Left hindlimb (tissue), 1 donor: Measurements from ENCODE around the gene LMTK2.

Experiments used
- DNase-seq: peaks from one replicate; pipeline ENCODE4 v3.0.0-alpha.2; 2018

The LMTK2 gene

DNA sequence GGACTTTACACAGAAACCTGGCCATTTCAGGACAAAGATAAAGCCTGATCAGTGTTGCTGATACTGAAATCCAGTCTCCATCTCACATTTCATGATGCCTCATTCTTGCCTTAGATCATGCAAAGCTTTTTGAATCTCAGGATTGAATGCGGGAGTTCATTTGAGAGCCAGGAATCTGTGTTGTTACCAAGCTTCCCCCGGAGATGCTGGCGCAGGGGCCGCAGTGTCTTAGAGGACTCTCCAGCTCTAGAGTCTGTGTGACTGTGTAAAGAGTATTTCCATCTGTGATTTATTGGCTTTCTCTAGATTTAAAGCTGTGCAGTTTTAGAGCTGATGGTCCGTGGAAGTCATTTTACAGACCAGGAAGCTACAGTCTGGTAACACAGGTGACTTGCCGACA is 32.0 kb downstream of the LMTK2 start:
- no peak for DNase-seq

DNA sequence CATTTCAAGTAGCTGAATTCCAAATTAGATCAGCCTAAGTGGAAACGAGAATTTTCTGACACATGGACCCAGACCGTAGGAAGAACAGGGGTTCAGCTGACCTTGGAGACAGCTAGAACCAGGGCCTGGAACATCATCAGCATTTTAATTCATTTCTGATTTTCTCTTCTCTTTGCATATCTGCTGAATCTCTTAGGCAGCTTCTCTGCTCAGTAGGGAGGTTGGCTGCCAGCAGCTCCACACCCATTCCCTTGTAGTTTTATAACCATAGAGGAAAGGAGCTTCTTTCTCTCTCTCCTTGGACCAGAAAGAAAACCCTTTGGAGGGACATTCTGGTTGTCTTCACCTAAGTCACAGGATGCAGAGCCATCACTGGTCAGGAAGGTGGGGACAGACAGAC is 36.0 kb downstream of the LMTK2 start:
- no peak for DNase-seq

DNA sequence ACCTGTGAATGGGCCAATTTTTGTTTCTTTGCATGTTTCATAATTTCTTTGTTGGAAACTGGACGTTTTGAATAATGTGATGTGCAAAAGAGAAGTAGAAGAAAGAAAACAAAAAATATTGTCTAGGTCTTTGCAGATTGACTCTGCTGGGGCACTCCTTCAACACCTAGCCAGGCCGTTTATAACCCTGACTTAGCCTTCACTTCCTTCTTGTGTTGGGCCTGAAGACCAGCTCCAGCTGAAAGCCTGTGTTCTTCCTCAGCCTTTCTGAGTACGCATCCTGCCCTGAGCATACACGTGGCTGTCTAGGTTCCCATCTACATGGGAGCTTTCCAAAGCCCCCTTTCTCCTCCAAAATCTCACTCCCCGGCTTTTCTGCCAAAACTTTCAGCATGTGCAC is 41.9 kb downstream of the LMTK2 start:
- no peak for DNase-seq

DNA sequence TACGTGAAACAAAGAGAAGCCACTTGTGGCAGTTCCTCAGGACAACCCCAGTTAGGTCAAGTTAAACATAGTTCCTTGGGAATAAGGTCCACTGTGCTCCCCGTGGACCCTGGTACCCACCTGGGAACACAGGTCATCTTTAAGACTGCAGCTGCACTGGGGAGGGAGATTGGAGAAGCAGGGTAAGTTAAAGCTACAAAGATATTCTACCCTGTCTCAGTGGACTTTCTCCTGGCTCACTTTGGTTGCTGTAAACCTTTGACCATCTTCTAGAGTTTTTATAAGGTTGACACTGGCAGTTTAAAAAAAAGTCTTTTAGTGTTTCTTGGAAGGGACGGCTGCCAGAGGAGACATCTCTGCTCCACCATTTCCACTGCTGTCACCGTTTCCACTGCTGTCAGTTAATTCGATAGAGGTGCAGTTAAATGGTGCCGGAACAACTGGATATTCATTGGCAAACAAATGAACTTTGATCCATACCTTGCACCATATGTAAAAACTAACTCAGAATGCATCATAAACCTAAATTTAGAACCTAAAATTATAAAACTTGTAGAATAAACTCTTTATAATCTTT is 42.5 kb downstream of the LMTK2 start:
- no peak for DNase-seq

DNA sequence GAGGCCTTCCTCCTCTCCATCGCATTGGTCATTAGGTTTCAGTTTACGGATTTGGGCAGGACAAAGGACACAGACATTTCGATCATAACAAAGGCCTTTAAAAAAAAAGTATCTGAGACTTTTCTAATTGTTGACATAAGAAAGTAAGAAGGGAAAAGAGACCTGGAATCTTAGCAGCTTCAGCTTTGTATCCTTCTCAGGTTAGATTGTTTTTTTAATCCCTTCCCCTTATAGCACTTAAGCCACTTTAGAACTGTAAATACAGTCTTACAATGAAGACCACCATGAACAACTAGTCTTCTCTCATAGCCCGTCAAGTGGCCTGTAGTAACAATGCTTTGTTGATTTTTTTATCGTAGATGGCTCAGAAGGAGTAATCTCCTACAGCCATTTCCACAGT is 45.2 kb downstream of the LMTK2 start:
- no peak for DNase-seq

DNA sequence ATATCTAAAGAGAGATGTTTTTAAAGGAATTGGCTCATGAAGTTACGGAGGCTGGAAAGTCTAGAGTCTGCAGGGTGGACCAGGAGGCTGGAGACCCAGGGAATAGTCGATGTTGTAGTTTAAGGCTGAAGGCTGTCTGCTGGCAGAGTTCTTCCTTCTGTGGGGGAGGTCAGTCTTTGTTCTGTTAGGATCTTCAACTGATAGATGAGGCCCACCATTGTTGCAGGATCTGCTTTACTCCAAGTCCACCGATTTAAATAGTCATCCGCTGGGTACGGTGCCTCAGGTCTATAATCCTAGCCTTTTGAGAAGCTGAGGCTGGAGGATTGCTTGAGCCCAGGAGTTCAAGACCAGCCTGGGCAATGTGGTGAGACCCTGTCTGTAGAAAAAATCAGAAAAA is 50.0 kb downstream of the LMTK2 start:
- no peak for DNase-seq

DNA sequence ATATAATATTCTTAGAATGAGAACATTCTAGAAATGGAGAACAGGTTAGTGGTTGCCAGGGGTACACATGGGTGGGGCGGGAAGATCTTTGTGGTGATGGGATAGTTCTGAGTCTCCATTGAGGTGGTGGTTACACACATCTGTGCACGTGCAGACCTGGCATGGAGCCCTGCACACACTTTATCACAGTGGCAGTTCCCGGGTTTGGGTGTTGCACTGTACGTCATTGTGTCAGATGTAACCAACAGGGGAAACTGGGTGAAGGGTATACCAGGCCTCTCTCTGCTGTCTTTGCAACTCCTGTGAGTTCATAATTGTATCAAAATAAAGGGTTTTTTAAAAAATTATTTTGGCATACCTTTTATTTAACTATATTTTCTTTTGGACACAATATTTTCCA is 51.1 kb downstream of the LMTK2 start:
- DNase-seq: no peak

DNA sequence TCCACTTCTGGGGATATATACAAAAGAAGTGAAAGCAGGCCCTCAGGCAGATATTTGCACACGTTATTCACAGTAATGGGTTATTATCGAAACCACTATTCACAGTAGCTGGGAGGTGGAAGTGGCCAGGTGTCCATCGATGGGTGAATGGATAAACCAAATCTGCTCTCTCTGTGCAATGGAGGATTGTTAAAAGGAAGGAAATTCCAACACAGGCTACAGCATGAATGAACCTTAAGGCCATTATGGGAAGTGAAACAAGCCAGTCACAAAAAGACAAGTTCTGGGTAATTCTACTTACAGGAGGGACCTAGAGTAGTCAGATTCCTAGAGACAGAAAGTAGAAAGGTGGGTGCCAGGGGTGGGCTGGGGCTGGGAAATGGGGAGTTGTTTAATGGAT is 56.1 kb downstream of the LMTK2 start:
- DNase-seq: no peak

DNA sequence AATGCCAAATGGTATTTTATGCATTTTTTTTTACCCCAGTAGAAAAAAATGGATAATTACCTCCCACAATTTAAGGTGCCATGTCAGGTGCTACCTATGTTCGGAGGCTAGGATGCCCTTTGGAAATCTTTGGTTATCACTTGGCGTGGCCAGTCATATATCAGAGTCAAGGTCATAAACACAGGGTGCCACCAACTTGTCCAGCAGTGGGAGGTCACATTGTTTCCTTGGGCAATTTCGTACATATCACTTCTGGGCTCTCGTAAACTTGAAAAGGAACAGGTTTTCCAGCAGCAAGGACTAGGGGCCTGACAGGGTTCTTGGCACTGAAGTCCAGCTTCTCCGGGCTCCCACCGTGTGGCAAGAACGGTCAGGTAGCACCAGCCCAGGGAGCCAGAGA is 56.6 kb downstream of the LMTK2 start:
- no peak for DNase-seq

DNA sequence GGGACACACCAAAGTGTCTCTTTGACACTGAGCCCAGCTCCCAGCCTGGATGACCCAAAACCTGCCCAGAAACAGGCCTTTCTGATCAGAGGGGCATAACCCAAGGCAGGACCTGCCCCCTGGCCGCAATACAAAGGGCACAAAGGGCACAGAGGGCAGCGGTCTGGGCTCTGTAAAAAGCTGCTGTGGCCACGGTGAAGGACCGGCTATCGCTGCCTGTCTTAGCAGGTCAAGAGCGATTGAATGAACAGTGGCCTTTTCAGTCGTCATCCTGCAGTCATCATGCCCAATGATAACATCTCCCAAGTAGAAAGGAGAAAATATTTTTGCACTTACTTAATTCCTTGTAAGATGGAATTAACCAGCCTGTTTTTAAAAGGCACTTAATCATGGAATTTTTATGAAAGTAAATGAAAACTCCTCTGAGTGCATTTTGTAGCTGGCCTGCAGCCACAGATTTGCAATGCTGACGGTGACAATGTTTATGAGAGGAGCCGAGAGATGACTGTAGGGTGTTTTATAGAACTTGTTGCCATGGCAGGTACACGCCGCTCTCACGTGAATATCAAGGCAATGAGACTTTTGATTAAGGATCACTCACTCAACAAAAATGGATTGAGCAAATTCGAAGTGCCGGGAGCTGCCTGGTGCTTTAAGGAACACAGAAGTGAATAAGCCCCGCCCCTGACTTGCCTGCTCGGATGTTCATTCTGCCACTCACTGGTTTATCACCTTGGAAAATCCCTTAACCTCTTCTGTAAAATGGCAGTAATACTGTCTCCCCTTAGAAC is 57.2 kb downstream of the LMTK2 start:
- no peak for DNase-seq

DNA sequence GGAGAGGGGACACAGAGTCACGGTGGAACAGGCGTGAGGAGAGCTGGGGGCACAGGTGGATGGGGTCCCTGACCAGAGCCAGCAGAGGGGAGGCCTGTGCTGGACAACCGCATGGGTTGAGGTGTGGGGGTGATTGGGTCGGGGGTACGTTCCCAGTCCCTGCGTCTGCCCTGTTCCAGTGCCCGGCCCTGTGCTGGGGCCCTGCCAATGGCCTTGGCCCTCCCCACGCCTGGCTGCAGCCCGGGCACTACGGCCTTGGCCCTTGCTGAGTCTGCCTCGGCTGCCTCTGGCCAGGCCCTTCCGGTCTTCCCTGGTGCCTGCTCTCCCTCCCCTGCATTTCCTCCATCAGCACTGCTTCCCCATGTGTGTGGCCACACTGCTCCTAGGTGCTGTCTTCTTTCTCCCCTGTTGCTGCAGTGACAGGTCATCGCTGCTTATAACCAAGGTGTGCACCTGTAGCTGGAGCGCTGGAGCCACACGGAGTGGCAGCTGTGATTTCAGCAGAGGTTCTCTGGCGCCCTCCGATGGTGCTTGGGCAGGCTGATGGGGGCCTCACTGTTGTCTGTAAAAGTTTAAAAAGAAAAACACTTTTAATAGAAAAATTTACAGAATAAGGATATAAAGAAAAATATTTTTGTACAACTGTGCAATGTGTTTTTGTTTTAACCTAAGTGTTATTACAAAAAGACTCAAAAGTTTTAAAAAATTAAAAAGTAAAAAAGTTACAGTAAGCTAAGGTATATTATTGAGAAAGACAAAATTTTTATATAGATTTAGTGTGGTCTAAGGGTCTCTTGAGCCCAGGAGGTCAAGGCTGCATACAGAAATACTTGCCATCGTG is 59.4 kb downstream of the LMTK2 start:
- DNase-seq: no peak

DNA sequence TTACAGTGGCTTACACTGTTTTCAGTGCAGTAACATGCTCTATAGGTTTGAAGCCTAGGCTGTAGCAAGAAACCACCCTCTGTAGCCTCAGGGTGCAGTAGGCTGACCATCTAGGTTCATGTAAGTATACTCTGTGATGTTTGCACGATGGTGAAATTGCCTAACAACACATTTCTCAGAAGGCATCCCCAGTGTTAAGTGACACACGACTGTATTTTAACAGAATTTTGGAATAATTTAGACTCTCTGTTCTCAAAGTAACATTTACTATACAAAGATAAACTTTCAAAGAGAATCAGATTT is 60.0 kb downstream of the LMTK2 start:
- no peak for DNase-seq

DNA sequence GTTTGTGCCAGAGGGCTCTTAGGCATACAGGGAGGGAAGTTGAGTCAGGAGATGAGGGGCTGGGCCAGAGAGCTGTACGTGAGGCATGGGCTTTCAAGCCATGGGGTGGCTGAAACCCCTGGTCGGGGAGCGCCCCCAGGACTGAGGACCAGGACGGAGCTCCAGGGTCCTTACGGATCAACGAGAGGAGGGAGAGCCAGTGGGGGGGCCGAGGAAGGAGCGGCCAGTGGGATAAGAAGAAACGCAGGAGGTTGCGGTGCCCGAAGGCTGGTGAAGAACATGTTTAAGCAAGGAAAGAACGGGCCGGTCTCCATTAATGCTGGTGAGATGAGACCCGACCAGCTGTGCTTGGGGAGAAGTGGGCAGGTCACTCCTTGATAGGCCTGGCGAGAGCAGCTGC is 61.0 kb downstream of the LMTK2 start:
- DNase-seq: no peak

DNA sequence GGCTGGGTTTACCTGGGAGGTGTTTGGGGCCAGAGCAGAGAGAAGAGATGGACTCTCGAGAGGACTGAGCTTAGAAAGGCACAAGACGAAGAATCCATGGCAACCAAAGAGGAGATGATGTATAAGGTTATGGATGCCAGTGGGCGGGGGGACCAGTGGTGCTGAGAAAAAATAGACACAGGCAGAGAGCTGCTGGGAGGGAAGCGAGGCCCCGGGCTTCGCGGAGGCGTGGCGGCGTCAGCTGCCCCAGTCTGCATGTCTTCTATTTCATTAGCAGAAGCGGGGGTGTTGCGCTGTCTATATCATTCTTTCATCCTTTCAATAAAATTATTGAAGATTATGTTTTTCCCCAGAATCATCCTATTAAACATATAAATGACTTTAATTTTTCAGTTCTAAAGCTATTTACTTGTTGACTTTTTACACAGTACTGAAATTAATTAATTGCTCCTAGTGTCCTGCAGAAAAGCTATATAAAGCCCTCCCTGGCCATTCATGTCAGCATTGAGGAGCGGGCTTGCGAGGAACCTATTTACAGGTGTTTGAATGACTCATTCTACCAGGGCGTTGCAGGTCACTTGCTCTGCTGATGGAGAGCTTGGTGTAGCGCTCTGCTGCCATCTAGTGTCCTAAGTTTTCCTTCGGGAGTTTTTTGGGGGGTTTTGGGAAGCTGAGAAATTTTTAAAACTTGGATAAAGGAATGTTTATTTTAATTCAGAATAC is 61.7 kb downstream of the LMTK2 start:
- peak; percentile 60 for DNase-seq

DNA sequence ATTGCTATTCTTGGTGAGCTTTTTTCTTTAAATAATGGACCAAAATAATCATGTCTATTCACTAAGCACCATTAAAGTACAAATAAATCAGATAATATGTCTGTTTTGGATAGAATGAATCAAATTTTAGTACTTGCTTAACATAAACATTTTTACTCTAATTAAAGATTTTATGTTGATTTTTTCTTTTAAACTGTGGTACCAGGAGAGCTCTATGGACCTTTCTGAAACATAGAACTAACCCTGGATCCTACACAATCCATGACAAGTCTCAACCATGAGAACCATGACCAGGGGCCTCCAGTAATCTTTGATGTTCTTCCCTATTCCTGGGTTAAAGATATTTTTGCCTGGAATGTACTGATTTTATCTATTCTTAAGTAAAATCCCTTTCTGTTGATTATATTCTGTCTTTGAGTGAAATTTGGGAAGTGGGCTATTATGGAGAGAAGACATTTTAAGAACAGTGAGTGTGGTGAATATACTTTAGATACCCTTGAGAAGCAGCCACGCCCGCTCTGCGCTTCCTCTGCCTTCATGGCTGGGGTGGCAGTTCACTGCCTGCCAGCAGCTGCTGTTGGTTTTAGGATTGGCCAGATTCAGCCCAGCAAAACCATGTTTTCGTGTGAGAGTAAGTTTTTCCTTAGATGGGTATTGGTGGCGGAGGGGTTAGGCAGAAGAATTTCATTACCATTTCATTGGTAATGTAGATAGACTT is 62.4 kb downstream of the LMTK2 start:
- no peak for DNase-seq

DNA sequence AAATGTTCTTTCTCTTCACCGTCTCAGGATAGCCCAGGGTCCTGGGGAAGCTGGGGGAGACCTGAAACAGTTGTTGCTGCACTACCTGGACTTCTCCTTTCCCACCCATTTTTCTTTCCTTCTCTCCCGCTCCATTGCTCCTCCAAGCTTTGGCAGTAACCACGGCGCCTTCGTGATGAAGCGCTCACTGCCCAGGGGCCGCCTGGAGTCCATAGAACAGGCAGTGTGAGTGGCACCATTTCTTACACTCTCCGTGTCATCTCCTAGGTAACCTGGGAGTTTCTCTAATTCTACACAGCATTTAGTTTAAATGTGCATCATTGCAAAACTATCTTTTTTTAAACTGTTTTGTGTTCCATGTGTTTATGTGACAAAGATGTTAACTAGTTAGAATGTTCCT is 64.3 kb downstream of the LMTK2 start:
- DNase-seq: no peak

DNA sequence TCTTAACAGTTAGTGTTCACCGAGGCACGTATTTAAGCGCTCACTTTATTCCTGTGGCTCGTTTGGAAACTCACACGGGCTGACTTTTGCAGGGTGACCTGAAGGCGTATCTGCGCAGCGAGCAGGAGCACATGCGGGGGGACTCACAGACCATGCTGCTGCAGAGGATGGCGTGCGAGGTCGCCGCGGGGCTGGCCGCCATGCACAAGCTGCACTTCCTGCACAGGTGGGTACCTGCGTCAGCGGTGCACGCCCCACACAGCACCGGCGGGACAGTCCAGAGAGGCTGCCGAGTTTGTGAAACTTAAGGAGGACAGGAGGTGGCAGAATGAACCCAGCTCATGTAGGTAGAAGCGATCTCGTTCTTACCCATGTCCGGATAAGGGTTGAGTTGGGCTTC is 64.8 kb downstream of the LMTK2 start:
- no peak for DNase-seq

DNA sequence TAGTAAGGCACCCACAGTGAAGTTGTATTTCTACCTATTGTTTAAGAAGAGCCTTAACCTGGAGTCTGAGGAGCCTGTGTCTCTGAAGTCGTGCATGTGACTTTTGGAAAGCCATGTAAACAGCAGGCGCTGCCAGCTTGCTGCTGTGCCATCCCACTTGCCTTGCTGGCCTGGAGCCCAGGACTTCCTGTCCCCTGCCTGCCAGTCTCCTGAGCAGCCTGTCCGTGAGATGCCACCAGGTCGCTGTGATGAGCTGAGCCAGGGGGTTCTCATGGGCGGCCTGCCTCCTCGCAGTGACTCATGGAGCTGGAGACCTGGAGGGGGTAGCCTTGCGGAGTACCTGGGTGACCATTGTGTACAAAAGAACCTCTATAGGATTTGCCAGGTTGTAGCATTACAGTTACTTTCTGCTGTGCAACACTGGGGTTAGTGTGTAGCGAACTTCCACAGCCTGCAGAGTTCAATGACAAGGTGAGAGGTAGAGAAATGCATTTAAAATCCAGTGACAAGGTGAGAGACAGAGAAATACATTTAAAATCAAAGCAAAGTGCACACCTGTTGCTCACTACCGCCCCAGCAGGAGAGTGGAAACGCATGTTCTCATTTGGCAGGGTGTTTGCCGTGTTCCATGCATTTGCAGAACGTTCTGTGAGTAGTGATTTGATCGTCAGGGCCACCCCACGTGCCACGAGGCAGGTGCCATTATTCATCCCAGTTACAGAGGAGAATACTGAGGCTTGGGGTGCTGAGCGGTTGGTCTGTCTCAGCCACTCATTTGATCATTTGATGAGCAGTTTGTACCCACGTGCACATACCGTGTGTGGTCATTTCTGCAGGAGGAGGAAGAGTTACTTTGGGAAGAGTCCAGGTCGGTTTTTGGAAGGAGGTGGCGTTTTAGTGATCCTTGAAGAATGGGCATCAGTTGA is 67.9 kb downstream of the LMTK2 start:
- DNase-seq: no peak

DNA sequence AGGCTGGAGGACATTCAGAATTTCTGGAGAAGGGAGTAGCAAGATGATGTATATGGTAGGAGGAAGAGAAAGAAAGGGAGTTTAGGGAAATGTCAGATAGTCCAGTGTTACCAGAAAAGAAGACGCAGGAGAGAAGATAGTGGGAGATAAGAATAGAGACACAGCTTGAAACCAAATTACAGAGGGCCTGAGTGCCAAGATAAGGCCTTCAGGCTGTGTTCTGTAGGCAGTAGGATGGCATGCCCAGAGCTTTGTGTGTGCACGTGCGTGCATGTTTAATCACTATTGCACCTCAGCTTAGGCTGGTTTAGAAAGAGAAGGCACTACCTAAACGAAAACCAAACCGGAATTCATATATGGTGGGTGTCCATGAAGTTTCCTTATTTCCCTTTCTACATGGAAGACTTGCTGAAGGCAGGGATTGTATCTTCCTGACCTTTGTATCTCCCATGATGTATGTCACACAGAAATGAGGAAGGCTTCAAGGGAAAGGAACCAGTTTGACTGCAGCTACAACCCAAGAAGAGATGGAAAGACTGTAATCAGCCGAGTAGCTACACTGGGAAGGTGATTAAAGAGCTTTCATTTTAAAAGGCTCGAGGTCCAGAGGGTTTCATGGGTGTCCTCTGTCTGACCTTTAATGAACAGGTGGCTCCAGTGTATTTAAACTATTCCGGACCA is 68.7 kb downstream of the LMTK2 start:
- DNase-seq: no peak

DNA sequence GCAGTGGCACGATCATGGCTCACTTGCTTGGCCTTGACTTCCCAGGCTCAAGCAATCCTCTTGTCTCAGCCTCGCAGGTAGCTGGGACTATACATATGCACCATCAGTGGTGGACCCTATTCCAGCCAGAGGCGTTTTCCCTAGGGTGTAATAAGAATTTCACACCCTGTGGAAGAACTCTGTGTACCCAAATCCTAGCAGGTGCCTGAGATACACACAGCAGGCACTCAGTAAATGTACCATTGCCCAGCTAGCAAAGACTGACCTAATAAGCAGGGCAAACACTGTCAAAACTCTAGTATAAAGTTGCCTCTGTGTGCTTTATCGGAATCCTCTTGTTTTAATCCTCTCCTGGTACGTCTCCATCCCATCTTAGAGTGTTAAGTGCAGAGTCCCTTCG is 70.9 kb downstream of the LMTK2 start:
- DNase-seq: no peak

DNA sequence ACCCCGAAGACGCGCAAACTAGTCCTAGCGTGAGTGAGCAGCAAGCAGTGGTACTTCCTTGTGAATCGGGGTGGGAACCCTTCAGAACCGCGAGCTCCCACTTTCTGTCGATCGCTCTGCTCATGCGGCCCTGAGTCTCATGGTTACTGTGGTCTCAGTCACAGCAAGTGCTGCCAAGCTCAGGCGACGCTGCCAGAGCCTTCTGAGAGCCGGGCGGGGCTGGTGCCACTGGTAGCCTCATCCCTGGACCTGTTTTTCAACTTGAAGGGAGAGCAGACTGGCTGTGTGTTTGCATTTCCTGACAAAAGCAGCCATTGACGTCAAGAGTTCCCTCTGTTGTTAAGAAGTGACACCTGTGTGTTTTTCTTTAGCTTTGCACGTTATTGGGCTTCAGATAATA is 71.7 kb downstream of the LMTK2 start:
- DNase-seq: no peak
